Activated CD8-positive, alpha-beta T cell treated with anti-CD3 and anti-CD28 coated beads for 36 hours (primary cell): ENCODE data around the gene VTI1A. TPM values are rescaled to one million over a fixed set of nuclear protein-coding genes. Genes with fewer than 3 reads are reported as not detected.
"Not testable (repeated sequence)": the region's sequence is repeated elsewhere in the genome, so short reads cannot be mapped to it uniquely, and the experiment has no call there.

ENCODE experiments used
- ATAC-seq: fragments of 200-7000 bp; cut with Tn5 transposase; one replicate; pipeline ENCODE4 v1.10.0; 2021; ENCODE audit warnings: mild to moderate bottlenecking, moderate library complexity
- CTCF ChIA-PET: fragments of 350-600 bp; sonication (Branson Sonifier 250); formaldehyde crosslinking; loops from one replicate; lab custom pipeline; 2021; ENCODE audit warnings: antibody characterized with exemption; lab: Charles Lee
- POLR2A ChIA-PET: fragments of 350-600 bp; sonication (Branson Sonifier 250); formaldehyde crosslinking; loops from one replicate; lab custom pipeline; 2021; ENCODE audit warnings: antibody characterized with exemption; lab: Charles Lee
- DNase-seq: peaks from one replicate; pipeline ENCODE4 v3.0.0-alpha.2; 2020
- H3K27ac Mint-ChIP-seq: one replicate; pipeline ENCODE4 v1.8.0; 2021; ENCODE audit warnings: mild to moderate bottlenecking, mixed read lengths
- H3K27me3 Mint-ChIP-seq: one replicate; pipeline ENCODE4 v1.8.0; 2021; ENCODE audit warnings: mixed read lengths
- H3K36me3 Mint-ChIP-seq: one replicate; pipeline ENCODE4 v1.8.0; 2021; ENCODE audit warnings: low read depth, mixed read lengths
- H3K4me1 Mint-ChIP-seq: one replicate; pipeline ENCODE4 v1.8.0; 2021; ENCODE audit warnings: low read depth, mixed read lengths
- H3K4me3 Mint-ChIP-seq: one replicate; pipeline ENCODE4 v1.8.0; 2021; ENCODE audit warnings: mild to moderate bottlenecking, moderate library complexity, mixed read lengths
- H3K9me3 Mint-ChIP-seq: one replicate; pipeline ENCODE4 v1.8.0; 2021; ENCODE audit warnings: mixed read lengths
- CTCF ChIP-seq: fragments of 200-600 bp; IDR thresholded peaks from one replicate; pipeline ENCODE4 v1.8.0; 2022; ENCODE audit warnings: antibody characterized with exemption, mild to moderate bottlenecking
- intact Hi-C: fragments of 100-400 bp; cut with micrococcal nuclease; formaldehyde crosslinking; loops from one replicate; pipeline ENCODE4 v1.10.0; 2022
- total RNA-seq, 2 experiments: library from RNA; stranded (reverse); gene quantifications; one replicate each; pipeline ENCODE4 v1.2.3, GENCODE V29; 2021

VTI1A gene
- total RNA-seq, 2 experiments from 2014 or later = 29.4 to 30.0 TPM

- ATAC-seq = no peak
- intact Hi-C loops = no loop called here
- no peak for TF ChIP-seq CTCF
These were observed 141.4 kb downstream of the VTI1A start for GRCh38 chr10:112588225-112588990.

GRCh38 chr10:112589081-112589480 is 142.1 kb downstream of the VTI1A start:
- peaks cover under 1% of the 10 kb centered on the region for H3K9me3 Mint-ChIP-seq
- ChIA-PET POLR2A (no interaction called here), CTCF (interaction anchor here (1.1 kb wide), 1 partner anchor 83 kb away, joined by 3 read pairs; no protein-coding TSS in a partner anchor)
- H3K27me3 Mint-ChIP-seq = no peaks in the 10 kb centered on the region
- H3K4me3 Mint-ChIP-seq = no peak overlapping the region
- peaks cover 19% of the 10 kb centered on the region for H3K36me3 Mint-ChIP-seq
- DNase-seq = no peak
- no peak for ATAC-seq
- intact Hi-C loops = no loop called here
- no peak for TF ChIP-seq CTCF
- no peaks in the 10 kb centered on the region for H3K4me1 Mint-ChIP-seq
- no peak overlapping the region for H3K27ac Mint-ChIP-seq

More at GRCh38 chr10:112588225-112588990, 141.4 kb downstream of the VTI1A start:
- Mint-ChIP-seq H3K9me3 (no peaks in the 10 kb centered on the region), H3K4me3 (no peak overlapping the region), H3K4me1 (no peaks in the 10 kb centered on the region), H3K27me3 (no peaks in the 10 kb centered on the region), H3K36me3 (peaks cover 24% of the 10 kb centered on the region), H3K27ac (no peak overlapping the region)
- ChIA-PET CTCF (no interaction called here), POLR2A (no interaction called here)
- DNase-seq = no peak

GRCh38 chr10:112590786-112591185 is 143.8 kb downstream of the VTI1A start:
- POLR2A ChIA-PET, DNase-seq, H3K4me3 Mint-ChIP-seq, CTCF ChIA-PET, H3K27me3 Mint-ChIP-seq, ATAC-seq, intact Hi-C loops, H3K9me3 Mint-ChIP-seq, H3K4me1 Mint-ChIP-seq, H3K27ac Mint-ChIP-seq: not testable (repeated sequence)
- peaks cover 20% of the 10 kb centered on the region for H3K36me3 Mint-ChIP-seq

GRCh38 chr10:112593023-112593422 is 146.0 kb downstream of the VTI1A start:
- Mint-ChIP-seq H3K4me1 (no peaks in the 10 kb centered on the region), H3K4me3 (no peak overlapping the region), H3K9me3 (peaks cover 1% of the 10 kb centered on the region), H3K36me3 (peaks cover 22% of the 10 kb centered on the region), H3K27me3 (no peaks in the 10 kb centered on the region), H3K27ac (no peak overlapping the region)
- no peak for DNase-seq
- ChIA-PET POLR2A (no interaction called here), CTCF (interaction anchor here (1.0 kb wide), 1 partner anchor 652 kb away, joined by 3 read pairs; no protein-coding TSS in a partner anchor)
- no peak for ATAC-seq
- TF ChIP-seq CTCF = no peak
- intact Hi-C loops = no loop called here

- Mint-ChIP-seq H3K27ac (no peak overlapping the region), H3K4me3 (no peak overlapping the region), H3K9me3 (no peaks in the 10 kb centered on the region), H3K36me3 (peaks cover 12% of the 10 kb centered on the region), H3K27me3 (no peaks in the 10 kb centered on the region), H3K4me1 (peaks cover 3% of the 10 kb centered on the region)
- POLR2A ChIA-PET = no interaction called here
- intact Hi-C loops = no loop called here
- ATAC-seq (no peak), DNase-seq (no peak)
- CTCF ChIA-PET = no interaction called here
- no peak for TF ChIP-seq CTCF
These were observed 154.4 kb downstream of the VTI1A start for GRCh38 chr10:112601214-112602090.
